ENCODE measurements around the gene DNAH14. TPM values are rescaled to one million over a fixed set of nuclear protein-coding genes. Genes with fewer than 3 reads are reported as not detected.

Gene DNAH14
- total and polyA plus RNA-seq, 8 donors: 13.2 to 21.3 (median 18.1) TPM

DNA sequence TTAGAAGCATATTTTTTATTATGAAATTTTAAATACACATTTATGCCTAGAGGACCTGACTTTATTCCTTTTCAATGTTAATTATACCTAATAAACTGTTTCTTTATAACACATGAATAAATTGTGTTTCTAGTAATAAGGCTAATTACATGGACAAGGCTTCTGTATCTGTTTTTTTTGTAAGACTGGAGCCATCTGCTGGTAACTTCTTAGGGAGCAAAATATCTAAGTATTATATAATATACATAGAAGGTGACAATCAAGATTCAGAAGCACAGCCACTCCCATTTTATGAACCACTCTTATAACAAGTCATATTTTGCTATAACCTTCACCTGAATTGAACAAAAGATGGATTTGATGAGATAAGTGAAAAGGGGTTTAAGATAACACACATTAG, 414.1 kb downstream of the DNAH14 start:
- no peak for DNase-seq
- no peaks in the 10 kb centered on the region for H3K27me3 ChIP-seq
- no peak overlapping the region for H3K27ac ChIP-seq
- H3K4me3 ChIP-seq: no peak overlapping the region
- H3K36me3 ChIP-seq: no peaks in the 10 kb centered on the region
- TF ChIP-seq CTCF (IDR thresholded peaks at IDR 0.05): no peak
- H3K4me1 ChIP-seq: no peaks in the 10 kb centered on the region
- intact Hi-C loops (cut with DNase I): no loop called here
- peak; percentile 17 for ATAC-seq
- H3K9me3 ChIP-seq: no peaks in the 10 kb centered on the region

DNA sequence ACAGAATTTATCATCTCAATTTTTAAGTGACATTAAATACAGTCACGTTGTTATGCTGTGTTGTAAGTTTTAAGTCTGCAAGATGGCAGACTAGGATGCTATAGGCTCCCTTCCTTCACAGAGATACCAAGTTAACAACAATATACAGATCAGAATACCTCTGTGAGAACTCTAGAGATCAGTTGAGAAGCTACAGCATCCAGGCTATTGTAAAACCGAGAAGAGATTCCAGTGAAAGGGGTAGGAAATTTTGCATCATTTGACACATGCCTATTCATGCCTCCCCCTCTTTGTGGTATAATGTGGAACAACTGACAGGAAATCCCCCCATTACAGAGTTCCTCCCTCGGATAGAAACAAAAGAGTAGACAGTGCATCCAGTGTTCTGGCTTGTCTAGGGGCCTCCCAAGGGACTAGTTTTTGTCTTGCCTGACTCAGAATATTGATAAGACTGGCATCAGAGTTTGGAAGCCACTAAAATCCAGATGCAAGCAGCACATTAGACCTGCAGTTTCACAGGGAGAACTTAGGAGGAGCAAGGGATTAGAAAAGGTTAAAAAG, 417.7 kb downstream of the DNAH14 start:
- Histone ChIP-seq H3K36me3 (no peaks in the 10 kb centered on the region), H3K27ac (no peak overlapping the region), H3K4me1 (no peaks in the 10 kb centered on the region), H3K4me3 (no peak overlapping the region), H3K27me3 (no peaks in the 10 kb centered on the region), H3K9me3 (no peaks in the 10 kb centered on the region)
- intact Hi-C loops (cut with DNase I): no loop called here
- ATAC-seq (no peak), DNase-seq (no peak)
- TF ChIP-seq CTCF (IDR thresholded peaks at IDR 0.05): no peak

DNA sequence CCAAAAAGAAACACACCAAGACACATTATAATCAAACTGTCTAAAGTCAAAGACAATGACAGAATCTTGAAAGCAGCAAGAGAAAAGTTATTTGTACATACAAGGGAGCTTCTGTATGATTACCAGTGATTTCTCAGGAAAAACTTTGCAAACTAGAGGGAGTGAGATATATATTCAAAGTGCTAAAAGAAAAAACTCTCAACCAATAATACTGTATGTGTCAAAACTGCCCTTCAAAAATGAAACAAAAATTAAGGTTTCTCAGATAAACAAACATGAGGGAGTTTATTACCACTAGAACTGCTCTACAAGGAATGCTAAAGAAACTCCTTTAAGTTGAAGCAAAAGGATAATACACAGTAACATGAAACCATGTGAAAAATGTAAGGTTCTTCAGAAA, 418.9 kb downstream of the DNAH14 start:
- H3K4me3 ChIP-seq: no peak overlapping the region
- H3K27ac ChIP-seq: no peak overlapping the region
- DNase-seq (no peak), ATAC-seq (no peak)
- no peaks in the 10 kb centered on the region for H3K36me3 ChIP-seq
- no peak for TF ChIP-seq CTCF (IDR thresholded peaks at IDR 0.05)
- H3K4me1 ChIP-seq: no peaks in the 10 kb centered on the region
- no peaks in the 10 kb centered on the region for H3K27me3 ChIP-seq
- no peaks in the 10 kb centered on the region for H3K9me3 ChIP-seq
- intact Hi-C loops (cut with DNase I): no loop called here

DNA sequence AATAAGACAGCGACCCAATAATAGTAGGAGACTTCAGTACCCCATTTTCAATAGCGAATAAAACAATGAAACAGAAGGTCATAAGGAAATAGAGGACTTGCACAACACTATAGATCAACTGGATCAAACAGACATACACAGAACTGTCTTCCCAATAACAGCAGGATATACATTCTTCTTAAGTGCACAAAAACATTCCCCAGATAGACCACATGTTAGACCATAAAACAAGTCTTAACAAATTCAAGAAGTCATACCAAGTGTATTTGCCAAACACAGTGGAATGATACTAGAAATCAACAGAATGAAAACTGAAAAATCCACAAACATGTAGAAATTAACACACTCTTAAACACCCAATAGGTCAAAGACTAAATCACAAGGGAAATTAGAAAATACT, 420.4 kb downstream of the DNAH14 start:
- Histone ChIP-seq H3K27ac (no peak overlapping the region), H3K27me3 (no peaks in the 10 kb centered on the region), H3K9me3 (no peaks in the 10 kb centered on the region), H3K4me1 (no peaks in the 10 kb centered on the region), H3K4me3 (no peak overlapping the region), H3K36me3 (no peaks in the 10 kb centered on the region)
- no peak for DNase-seq
- TF ChIP-seq CTCF (IDR thresholded peaks at IDR 0.05): no peak
- intact Hi-C loops (cut with DNase I): no loop called here
- no peak for ATAC-seq

DNA sequence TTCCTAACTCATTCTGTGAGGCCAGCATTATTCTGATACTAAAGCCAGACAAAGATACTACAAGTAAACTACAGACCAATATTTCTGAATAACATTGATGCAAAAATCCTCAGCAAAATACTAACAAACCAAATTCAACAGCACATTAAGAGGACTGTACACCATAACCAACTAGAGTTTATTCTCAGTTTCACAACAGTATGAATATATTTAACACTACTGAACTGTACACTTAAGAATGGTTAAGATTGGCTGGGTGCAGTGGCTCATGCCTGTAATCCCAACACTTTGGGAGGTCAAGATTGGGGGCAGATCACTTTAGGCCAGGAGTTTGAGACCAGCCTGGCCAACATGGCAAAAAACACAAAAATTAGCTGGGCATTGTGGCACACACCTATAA, 421.4 kb downstream of the DNAH14 start:
- Histone ChIP-seq H3K4me3 (no peak overlapping the region), H3K36me3 (no peaks in the 10 kb centered on the region), H3K27me3 (no peaks in the 10 kb centered on the region), H3K27ac (no peak overlapping the region), H3K4me1 (no peaks in the 10 kb centered on the region), H3K9me3 (no peaks in the 10 kb centered on the region)
- no peak for DNase-seq
- ATAC-seq: no peak
- intact Hi-C loops (cut with DNase I): no loop called here
- no peak for TF ChIP-seq CTCF (IDR thresholded peaks at IDR 0.05)
